Coronary artery (tissue), 2 donors: ENCODE measurements around the gene GUCY2D.
A peak's percentile ranks its signal among the peaks of the same experiment; 100 is the strongest.

ENCODE experiments used
- DNase-seq: peaks from one replicate; pipeline ENCODE4 v3.0.0-alpha.2; 2017; ENCODE audit warnings: low spot score
- H3K27ac ChIP-seq, 2 donors: fragments of 200-600 bp; sonication (generic); one replicate each; pipeline ENCODE4 v1.5.1; 2016 to 2019
- H3K4me3 ChIP-seq: fragments of 200-600 bp; sonication (generic); 2 replicates; pipeline ENCODE4 v1.5.1; 2016; ENCODE audit warnings: mild to moderate bottlenecking, moderate library complexity
- TF ChIP-seq, protein P1 (sequence below): fragments of 200-600 bp; sonication (generic); IDR thresholded peaks from one replicate; pipeline ENCODE4 v1.5.1; 2019; ENCODE audit warnings: antibody characterized with exemption

GUCY2D gene

DNA sequence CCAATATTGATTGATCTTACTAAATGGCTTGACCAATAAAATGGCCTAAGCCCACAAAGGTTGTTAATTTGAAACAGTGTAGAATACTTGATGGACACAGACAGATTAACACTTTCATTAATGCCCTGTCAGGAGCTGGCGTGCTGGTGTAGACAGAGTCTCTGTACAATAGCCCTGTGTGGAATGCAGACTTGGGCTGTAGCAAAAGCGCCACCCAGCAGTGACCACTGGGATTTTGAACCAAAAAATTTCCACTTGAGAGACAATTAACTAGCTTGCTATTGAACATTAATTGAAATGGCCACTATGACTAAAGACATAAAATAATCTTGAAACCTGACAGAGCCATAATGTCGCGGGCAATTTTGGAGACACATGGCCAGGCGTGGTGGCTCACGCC lies 19.7 kb upstream of the GUCY2D start:
- H3K27ac ChIP-seq = no peak overlapping the region
- DNase-seq = no peak
- no peak overlapping the region for H3K4me3 ChIP-seq
- TF ChIP-seq, protein P1, sequence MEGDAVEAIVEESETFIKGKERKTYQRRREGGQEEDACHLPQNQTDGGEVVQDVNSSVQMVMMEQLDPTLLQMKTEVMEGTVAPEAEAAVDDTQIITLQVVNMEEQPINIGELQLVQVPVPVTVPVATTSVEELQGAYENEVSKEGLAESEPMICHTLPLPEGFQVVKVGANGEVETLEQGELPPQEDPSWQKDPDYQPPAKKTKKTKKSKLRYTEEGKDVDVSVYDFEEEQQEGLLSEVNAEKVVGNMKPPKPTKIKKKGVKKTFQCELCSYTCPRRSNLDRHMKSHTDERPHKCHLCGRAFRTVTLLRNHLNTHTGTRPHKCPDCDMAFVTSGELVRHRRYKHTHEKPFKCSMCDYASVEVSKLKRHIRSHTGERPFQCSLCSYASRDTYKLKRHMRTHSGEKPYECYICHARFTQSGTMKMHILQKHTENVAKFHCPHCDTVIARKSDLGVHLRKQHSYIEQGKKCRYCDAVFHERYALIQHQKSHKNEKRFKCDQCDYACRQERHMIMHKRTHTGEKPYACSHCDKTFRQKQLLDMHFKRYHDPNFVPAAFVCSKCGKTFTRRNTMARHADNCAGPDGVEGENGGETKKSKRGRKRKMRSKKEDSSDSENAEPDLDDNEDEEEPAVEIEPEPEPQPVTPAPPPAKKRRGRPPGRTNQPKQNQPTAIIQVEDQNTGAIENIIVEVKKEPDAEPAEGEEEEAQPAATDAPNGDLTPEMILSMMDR = no peak

DNA sequence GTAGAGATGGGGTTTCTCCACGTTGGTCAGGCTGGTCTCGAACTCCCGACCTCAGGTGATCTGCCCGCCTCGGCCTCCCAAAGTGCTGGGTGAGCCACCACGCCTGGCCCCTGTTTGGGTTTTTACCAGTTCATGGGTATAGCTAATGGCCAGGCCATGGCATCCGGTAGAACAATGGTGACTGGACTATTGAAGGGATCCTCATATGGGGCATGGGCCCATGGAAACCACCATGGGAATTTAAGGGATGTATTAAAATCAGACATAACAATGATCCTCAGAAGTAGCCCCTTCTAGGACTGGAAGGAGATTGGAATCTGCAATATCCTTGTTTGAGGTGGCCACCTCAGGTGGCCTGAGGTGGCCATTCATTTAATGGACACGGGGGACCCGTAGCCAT lies 17.5 kb upstream of the GUCY2D start:
- TF ChIP-seq, protein P1 = no peak
- Histone ChIP-seq H3K4me3 (no peak overlapping the region), H3K27ac (no peak overlapping the region)
- DNase-seq = no peak

DNA sequence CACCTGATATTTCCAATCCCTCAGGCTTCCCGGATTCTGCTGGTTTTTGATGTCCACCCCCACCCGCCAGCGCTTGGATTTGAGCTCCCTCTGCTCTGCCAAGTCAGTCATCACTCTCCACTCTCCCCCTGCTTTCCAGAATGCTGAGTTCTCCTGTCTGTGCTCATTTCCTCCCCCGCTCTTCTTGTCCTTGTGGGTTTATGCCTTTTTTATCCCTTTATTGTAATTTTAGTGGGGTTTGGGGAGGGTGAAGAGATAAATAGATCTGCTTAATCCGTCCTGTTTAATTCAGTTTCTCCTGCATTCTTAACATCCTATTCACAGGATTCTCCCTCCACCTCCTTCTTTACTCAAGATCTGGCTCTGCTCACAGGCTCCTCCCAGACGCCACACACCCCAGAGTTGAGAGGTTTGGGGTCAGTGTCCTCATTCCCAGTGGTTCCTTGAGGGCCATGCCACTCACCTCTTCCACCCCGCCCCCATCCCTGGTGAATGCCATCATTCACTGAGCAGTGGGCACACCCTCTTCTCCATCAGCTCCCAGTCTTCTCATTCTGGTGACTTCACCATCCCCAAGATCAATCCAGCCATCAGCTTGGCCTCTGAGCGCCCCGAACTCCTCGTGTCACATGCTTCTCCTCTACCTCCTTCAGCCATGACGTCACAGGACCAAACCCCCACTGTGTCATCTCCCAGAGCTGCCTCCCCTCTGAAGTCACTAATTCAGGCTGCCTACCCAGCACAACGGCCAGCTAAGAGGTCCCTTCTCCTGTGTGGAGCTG lies 15.1 kb upstream of the GUCY2D start:
- DNase-seq = no peak

DNA sequence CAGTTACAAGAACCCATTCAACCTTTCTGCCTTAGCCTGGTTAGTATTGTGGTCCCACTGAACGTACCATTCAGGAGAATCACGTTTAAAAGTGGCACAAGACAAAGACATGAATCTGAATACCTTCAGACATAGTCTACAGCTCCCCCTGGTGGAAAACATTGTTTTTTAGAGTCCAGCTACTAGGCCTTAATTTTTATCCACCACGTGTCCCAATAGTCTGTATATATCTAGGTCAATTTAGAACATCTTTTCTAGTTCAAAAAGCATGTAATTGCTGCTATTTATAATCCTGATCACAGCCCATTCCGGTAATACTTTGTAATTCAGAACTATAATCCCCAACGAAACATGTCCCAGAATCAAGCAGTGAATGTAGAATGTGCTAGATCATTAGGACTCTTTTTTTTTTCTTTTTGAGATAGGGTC lies 13.7 kb upstream of the GUCY2D start:
- TF ChIP-seq, protein P1 = peak; percentile 45
- H3K27ac ChIP-seq = no peak overlapping the region
- no peak overlapping the region for H3K4me3 ChIP-seq
- no peak for DNase-seq

More for the DNA sequence above, 15.1 kb upstream of the GUCY2D start:
- Histone ChIP-seq H3K27ac (no peak overlapping the region), H3K4me3 (no peak overlapping the region)
- TF ChIP-seq, protein P1 = no peak

DNA sequence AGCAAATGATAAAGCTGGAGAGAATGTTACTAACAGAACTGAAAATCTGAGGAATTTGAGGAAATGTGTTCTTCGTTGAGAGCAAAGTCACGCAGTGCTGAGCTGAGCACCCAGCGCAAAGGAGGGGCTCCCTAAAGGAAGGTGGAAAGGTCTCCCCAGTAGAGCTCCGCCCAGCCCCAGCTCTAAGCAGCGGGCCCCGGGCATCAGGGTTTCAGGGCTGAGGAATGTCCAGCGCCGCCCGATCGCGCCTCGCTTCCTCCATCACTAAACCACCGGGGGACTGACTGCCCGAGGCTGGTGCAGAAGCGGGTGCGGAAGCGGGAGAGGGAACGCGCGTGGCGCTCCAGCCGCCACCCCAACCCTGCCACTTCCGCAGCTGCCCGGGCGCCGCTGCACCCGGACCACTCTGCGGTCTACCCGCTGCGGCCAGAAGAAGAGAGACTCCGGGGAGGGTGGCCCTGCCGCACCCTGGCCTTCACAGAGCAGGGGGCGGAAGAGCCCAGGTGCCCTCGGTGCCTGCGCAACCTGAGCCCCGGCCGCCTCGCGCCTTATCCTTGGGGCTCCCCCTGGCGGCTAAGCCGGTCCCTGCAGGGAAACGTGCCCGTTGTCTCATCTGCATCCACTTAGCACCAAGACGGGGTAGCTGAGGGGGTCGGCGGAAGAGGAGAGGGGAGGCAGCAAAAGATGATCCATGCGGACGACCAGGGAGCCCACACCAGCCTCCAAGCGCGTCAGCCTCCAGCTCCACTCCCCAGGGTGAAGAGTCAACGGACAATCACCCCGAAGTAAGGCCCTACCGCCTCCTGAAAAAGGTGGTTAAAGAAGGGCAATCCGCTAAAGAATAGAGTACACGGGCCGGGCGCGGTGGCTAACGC lies 12.4 kb upstream of the GUCY2D start:
- peak; percentile 81 for DNase-seq
- TF ChIP-seq, protein P1 = peak; percentile 96
- Histone ChIP-seq H3K4me3 (peak overlapping the region; percentile 63), H3K27ac (peak overlapping the region in 1 of 2 donors; percentile 4)

DNA sequence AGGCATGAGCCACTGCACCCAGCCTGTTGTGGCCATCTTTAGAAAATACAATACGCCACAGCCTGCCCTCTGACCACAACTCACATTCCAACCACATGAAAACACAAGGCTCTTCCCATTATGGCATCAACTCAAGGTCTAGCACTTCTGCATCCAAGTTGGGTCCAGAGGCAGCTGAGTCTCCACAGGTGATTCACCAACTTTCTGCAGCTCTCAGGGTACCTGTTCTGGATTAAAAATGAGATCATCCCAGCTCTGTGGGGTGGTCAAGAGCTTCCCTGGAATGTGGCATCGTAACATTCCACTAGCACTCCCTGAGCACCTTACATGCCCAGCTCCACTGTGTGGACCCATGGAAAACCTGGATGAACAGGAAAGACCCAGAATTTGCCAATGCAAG lies 9.9 kb upstream of the GUCY2D start:
- Histone ChIP-seq H3K27ac (no peak overlapping the region), H3K4me3 (no peak overlapping the region)
- DNase-seq = no peak
- TF ChIP-seq, protein P1 = no peak
